AG09309 (cell line): ENCODE data around the gene CYP3A5.
"Not testable (repeated sequence)": the region's sequence is repeated elsewhere in the genome, so short reads cannot be mapped to it uniquely, and the experiment has no call there.

Experiments
- DNase-seq: peaks from one replicate; pipeline ENCODE4 v3.0.0-alpha.2; 2010; ENCODE audit warnings: low read depth
- H3K4me3 ChIP-seq: 2 replicates; pipeline ENCODE4 v1.5.1; 2011; ENCODE audit warnings: mild to moderate bottlenecking, low read depth, low read length, moderate library complexity; ENCODE audit not compliant: control insufficient read depth
- CTCF ChIP-seq: IDR thresholded peaks from 2 replicates; pipeline ENCODE4 v1.5.1; 2011; ENCODE audit warnings: mild to moderate bottlenecking, low read depth, low read length, inconsistent platforms; ENCODE audit not compliant: insufficient read depth, control insufficient read depth; ENCODE audit errors: missing control alignments

The CYP3A5 gene

GRCh38 chr7:99679400-99680191 lies at the start of gene CYP3A5:
Gene CYP3A5 (minus strand): TSS chr7:99679996. CDS start chr7:99679896, 100 bp downstream.
- no peak within 1 kb of the TSS for H3K4me3 ChIP-seq
- no peak for TF ChIP-seq CTCF
- DNase-seq, result no peak

DNA sequence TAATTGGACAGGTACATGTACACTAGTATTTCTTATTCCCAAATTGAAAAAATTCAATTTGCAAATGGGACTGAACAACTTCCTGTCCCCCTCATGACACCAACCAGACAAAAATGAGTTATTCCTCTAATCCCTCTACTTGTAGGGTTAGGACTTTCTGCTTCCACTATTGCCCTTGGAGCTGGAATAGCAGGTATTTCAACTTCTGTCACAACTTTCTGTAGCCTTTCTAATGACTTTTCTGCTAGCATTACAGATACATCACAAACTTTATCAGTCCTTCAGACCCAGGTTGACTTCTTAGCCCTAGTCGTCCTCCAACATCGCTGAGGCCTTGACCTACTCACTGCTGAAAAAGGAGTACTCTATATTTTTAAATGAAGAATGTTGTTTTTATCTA lies 48.8 kb upstream of the CYP3A5 start:
- H3K4me3 ChIP-seq, result no peak overlapping the region
- DNase-seq, result no peak
- no peak for TF ChIP-seq CTCF

- DNase-seq, result not testable (repeated sequence)
Measured at GRCh38 chr7:99723201-99723600, 43.4 kb upstream of the CYP3A5 start.

DNA sequence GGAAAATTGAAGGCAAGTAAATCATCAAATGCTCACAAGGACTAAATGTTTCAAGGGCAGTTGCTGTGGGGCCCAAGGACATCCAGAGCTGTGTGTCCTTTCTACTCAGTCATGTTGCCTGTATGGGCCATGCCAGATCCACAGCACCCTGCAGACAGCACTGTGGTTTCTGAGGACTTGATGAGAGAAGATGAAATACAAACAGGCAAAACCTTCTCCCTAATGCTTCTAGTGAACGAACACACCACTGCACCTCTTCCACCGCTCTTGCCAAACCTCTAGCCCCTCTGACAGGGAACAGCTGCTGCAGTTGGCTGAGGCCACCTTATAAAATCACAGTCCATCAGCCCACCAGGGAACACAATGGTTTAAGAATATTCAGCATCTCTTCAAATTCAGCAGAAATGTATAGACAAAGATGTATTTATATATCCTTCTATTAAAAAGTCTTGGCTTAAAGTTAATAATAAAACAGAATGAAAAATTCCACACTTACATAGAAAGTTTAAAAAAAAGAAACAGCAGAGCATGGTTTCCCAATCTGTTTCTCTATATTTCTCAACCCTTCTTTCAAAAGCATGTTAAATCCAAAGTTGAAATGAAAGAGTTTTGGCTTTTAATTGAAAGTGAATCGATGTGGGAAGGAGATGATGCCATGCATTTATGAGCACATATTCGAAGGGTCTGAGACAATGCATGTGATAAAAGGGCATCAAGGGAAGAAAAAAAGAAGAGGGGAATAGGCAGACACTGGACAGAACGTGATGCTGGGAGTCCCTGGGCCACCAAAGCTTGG lies 41.2 kb upstream of the CYP3A5 start:
- no peak for TF ChIP-seq CTCF
- no peak overlapping the region for H3K4me3 ChIP-seq
- no peak for DNase-seq

More at GRCh38 chr7:99723201-99723600, 43.4 kb upstream of the CYP3A5 start:
- H3K4me3 ChIP-seq, result not testable (repeated sequence)

DNA sequence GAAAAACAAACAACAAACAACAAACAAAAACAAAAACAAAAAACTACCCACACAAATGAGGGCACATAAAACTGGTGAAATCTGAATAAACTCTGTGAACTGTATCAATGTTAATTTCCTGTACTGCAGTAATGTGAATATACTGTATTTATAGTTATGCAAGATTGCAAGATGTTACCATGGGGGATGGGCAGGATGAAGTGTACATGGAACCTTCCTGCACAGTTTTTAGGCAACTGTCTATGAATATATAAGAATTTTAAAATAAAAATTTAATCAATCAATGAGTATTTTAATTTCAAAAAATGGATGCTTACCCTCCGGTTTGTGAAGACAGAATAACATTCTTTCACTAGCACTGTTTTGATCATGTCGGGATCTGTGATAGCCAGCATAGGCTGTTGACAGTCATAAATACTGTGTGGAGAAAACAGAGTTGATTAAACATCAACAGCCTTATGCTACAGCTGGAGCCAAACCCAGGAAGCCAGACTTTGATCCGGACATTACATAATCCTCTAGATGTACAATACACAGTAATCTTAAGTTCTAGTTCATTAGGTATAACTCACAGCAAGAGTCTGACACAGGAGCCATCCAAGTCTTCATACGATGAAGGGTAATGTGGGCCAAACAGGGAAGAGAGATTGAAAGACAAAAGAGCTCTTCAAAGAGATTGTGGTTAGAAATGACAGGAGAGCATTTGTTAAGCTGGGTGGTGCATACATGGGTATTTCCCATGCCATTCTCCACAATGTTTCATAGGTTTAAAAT lies 40.4 kb upstream of the CYP3A5 start:
- no peak overlapping the region for H3K4me3 ChIP-seq
- no peak for TF ChIP-seq CTCF
- no peak for DNase-seq

GRCh38 chr7:99713995-99714570 lies 34.3 kb upstream of the CYP3A5 start:
- no peak overlapping the region for H3K4me3 ChIP-seq
- no peak for TF ChIP-seq CTCF
- no peak for DNase-seq
